HG03045 (cell line): ENCODE measurements around the gene RPL10.
A peak's percentile ranks its signal among the peaks of the same experiment; 100 is the strongest.

Source experiments
- ATAC-seq: cut with Tn5 transposase; IDR thresholded peaks from one replicate; pipeline ENCODE4 v1.9.1; 2021; ENCODE audit warnings: mild to moderate bottlenecking, moderate library complexity; ENCODE audit not compliant: unreplicated experiment

RPL10 gene

GRCh38 chrX:154428176-154429171 is 30.3 kb downstream of the RPL10 start, which contains the start of gene ATP6AP1:
TSS of gene ATP6AP1 (plus strand) at chrX:154428677. CDS start at chrX:154428693, 16 bp downstream.
- ATAC-seq, result peak; percentile 99

- no peak for ATAC-seq
Observed at GRCh38 chrX:154429711-154430110, 31.5 kb downstream of the RPL10 start.

- ATAC-seq, result no peak
Observed at GRCh38 chrX:154430479-154430878, 32.3 kb downstream of the RPL10 start.

GRCh38 chrX:154430916-154431315 is 32.7 kb downstream of the RPL10 start:
- no peak for ATAC-seq

- ATAC-seq, result no peak
Observed at GRCh38 chrX:154431341-154431740, 33.2 kb downstream of the RPL10 start.

- ATAC-seq, result no peak
Observed at GRCh38 chrX:154432210-154432609, 34.0 kb downstream of the RPL10 start.

GRCh38 chrX:154433605-154434004 is 35.4 kb downstream of the RPL10 start:
- ATAC-seq, result no peak

GRCh38 chrX:154434394-154435168 is 36.4 kb downstream of the RPL10 start:
- no peak for ATAC-seq

GRCh38 chrX:154435171-154435733 is 37.1 kb downstream of the RPL10 start:
- no peak for ATAC-seq

- peak; percentile 46 for ATAC-seq
Observed at GRCh38 chrX:154436374-154436982, 38.3 kb downstream of the RPL10 start.

GRCh38 chrX:154436983-154437752 is 39.0 kb downstream of the RPL10 start, which contains the start of gene GDI1:
TSS of gene GDI1 (plus strand) at chrX:154437154. CDS start at chrX:154437255, 101 bp downstream.
- peak; percentile 40 for ATAC-seq

- ATAC-seq, result no peak
Observed at GRCh38 chrX:154437971-154438893, 40.1 kb downstream of the RPL10 start.

GRCh38 chrX:154439841-154440240 is 41.7 kb downstream of the RPL10 start:
- ATAC-seq, result no peak

- no peak for ATAC-seq
Observed at GRCh38 chrX:154440623-154441357, 42.6 kb downstream of the RPL10 start.

- no peak for ATAC-seq
Observed at GRCh38 chrX:154441564-154441963, 43.4 kb downstream of the RPL10 start.

GRCh38 chrX:154441984-154442707 is 44.0 kb downstream of the RPL10 start:
- no peak for ATAC-seq

- ATAC-seq, result no peak
Observed at GRCh38 chrX:154443479-154443910, 45.3 kb downstream of the RPL10 start.
